Naive B cell (primary cell): ENCODE measurements around the gene RNASEH2B. TPM values are rescaled to one million over a fixed set of nuclear protein-coding genes. Genes with fewer than 3 reads are reported as not detected.

Source experiments
- ATAC-seq, 2 donors: fragments of 150-1000 bp; cut with Tn5 transposase; 2 replicates each; pipeline ENCODE4 v1.10.0; 2021; ENCODE audit warnings: low read depth in 2 of 2, mild to moderate bottlenecking in 2 of 2, moderate library complexity in 2 of 2
- DNase-seq: peaks from one replicate; pipeline ENCODE4 v3.0.0; 2022
- H3K27ac Mint-ChIP-seq, 6 donors: one replicate each; pipeline ENCODE4 v1.8.0; 2020 to 2022; ENCODE audit warnings: mild to moderate bottlenecking in 6 of 6, mixed read lengths in 6 of 6, moderate library complexity in 5 of 6, inconsistent platforms in 2 of 6
- H3K27me3 Mint-ChIP-seq, 3 donors: one replicate each; pipeline ENCODE4 v1.8.0; 2021 to 2022; ENCODE audit warnings: mixed read lengths in 3 of 3, mild to moderate bottlenecking in 1 of 3
- H3K36me3 Mint-ChIP-seq, 2 donors: one replicate each; pipeline ENCODE4 v1.8.0; 2020 to 2022; ENCODE audit warnings: mixed read lengths in 2 of 2, inconsistent platforms in 1 of 2, mild to moderate bottlenecking in 1 of 2
- H3K4me1 Mint-ChIP-seq, 3 donors: one replicate each; pipeline ENCODE4 v1.8.0; 2020 to 2022; ENCODE audit warnings: mixed read lengths in 3 of 3, inconsistent platforms in 1 of 3, mild to moderate bottlenecking in 1 of 3, moderate library complexity in 1 of 3
- H3K4me3 Mint-ChIP-seq, 8 donors: one replicate each; pipeline ENCODE4 v1.8.0; 2020 to 2022; ENCODE audit warnings: mild to moderate bottlenecking in 8 of 8, mixed read lengths in 8 of 8, moderate library complexity in 8 of 8, inconsistent platforms in 2 of 8
- H3K9me3 Mint-ChIP-seq, 7 donors: one replicate each; pipeline ENCODE4 v1.8.0; 2020 to 2022; ENCODE audit warnings: mixed read lengths in 7 of 7, mild to moderate bottlenecking in 5 of 7, inconsistent platforms in 2 of 7, moderate library complexity in 1 of 7
- polyA plus RNA-seq, 6 donors: library from polyadenylated mRNA; unstranded; fragments of 300-500 nt; fragmentation: Illumina TruSeq; gene quantifications; one replicate each; pipeline ENCODE4 v1.2.3, GENCODE V29; 2021; ENCODE audit warnings: low read depth in 6 of 6

The RNASEH2B gene, protein sequence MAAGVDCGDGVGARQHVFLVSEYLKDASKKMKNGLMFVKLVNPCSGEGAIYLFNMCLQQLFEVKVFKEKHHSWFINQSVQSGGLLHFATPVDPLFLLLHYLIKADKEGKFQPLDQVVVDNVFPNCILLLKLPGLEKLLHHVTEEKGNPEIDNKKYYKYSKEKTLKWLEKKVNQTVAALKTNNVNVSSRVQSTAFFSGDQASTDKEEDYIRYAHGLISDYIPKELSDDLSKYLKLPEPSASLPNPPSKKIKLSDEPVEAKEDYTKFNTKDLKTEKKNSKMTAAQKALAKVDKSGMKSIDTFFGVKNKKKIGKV
- polyA plus RNA-seq, result 100 to 1,000 TPM; 169 to 257 (median 216) TPM

DNA sequence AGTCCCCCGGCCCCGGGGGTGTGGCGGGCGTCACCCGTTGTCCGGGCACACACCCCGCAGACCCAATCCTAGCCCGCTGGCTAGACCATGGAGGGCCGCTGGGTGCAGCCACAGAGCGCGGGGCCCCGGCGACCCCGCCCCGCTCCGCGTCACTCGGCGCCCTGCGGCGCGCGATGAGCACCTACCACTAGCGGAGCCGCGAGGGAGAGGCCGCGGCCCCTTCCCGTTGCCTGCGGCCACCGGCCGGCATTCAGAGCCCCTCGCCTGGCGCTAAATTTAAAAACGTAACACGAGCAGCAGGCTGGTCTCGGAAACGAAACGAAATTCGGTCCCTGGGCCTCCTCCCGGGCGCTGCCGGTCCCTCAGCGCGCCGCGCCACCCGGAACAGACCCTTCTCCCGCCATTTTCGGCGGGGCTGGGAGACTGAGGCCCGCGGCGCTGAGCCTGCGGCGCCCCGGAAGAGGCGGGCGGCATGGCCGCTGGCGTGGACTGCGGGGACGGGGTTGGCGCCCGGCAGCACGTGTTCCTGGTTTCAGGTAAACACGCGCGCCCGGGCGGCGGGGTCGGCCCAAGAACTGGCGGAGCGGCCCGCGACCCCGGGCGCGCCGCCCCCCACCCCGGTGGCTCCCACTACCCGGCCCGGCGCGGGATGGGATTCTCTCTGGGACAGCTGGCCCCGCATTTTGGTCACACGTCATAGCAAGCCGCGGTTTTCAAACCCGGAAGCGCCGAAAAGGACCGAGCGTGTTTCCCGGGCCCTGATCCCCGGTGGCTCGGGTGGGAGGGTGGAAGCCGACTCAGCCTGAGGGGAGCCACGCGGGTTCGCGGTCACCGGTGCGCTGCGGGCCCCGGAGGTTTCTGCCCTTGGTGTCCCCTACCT lies at the start of gene RNASEH2B:
Gene RNASEH2B, plus strand, starts transcription at position 187 of the 880 bp plus-strand sequence. Its CDS starts 286 bp downstream, at position 473.
- ATAC-seq (peak; percentile 75 to 79), DNase-seq (peak; percentile 82)
- H3K9me3 Mint-ChIP-seq, result no peaks in the 10 kb centered on the region
- peak within 1 kb of the TSS; percentile 92 to 97 (median 95) for H3K4me3 Mint-ChIP-seq
- H3K27ac Mint-ChIP-seq, result peak within 1 kb of the TSS; percentile 94 to 97 (median 96)
- no peaks in the 10 kb centered on the region for H3K27me3 Mint-ChIP-seq
- no peaks in the 10 kb centered on the region for H3K36me3 Mint-ChIP-seq
- H3K4me1 Mint-ChIP-seq, result peaks cover 36 to 53% (median 37%) of the 10 kb centered on the region in 3 donors

DNA sequence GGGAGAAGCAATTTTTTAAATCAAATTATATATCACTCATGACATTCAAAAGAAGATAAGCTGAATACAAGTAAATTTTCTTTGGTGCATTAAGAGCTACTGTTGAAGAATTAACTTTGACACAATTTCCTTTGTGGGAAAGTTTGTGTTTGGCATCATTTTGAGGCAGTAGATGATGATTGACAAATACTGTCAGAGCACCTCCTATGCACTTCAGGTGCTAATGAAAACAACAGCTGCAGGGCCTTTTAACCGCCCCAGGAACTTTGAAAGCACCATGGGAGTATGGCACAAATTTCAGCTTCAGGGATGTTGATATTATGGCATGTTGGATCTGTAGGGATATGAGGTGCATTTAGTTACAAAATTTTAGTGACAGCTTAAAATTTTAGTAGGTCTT lies 45.1 kb upstream of the RNASEH2B start:
- H3K36me3 Mint-ChIP-seq, result peaks cover 0 to 1% of the 10 kb centered on the region in 2 donors
- ATAC-seq, result no peak
- DNase-seq, result no peak
- H3K27me3 Mint-ChIP-seq, result no peaks in the 10 kb centered on the region
- no peak overlapping the region for H3K4me3 Mint-ChIP-seq
- H3K4me1 Mint-ChIP-seq, result peaks cover 10 to 20% (median 16%) of the 10 kb centered on the region in 3 donors
- H3K27ac Mint-ChIP-seq, result peak overlapping the region in 1 of 6 donors; percentile 23
- H3K9me3 Mint-ChIP-seq, result peaks cover 0 to 24% (median 13%) of the 10 kb centered on the region in 7 donors

DNA sequence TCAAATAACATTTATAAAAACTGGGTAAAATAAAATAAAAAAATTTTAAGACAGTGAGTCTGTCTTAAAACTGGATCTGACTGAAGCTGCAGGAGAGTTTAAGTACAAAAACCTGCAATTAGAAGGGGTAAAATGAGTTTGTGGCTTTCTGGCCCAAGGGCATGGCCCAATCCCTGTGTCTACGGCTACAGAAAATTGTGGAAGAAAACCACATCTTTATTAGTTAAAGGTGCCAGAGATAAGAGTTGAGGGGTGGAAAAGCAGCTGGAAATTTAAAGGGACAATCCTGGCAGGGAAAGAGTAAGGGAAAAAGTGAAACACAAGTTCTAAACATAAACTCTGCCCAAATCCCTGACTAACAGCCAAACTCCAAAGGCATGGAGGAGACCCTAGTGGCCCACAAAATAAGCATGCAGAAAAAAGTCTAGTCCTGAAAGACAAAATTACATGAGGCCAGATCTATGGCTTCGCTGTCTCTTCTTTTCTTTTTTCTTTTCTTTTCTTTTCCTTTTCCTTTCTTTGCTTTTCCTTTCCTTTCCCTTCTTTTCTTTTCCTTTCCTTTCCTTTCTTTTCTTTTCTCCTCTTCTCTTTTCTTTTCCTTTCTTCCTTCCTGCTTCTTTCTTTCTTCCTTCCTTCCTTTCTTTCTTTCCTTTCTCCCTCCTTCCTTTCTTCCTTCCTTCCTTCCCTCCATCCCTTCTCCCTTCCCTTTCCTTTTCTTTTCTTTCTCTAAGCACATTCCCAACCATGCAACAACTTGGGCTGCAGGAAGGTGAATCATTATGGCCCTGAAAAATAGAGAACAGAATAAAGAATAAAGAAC lies 42.6 kb upstream of the RNASEH2B start:
- Mint-ChIP-seq H3K9me3 (peaks cover 0 to 5% (median 2%) of the 10 kb centered on the region in 7 donors), H3K27me3 (no peaks in the 10 kb centered on the region), H3K27ac (peak overlapping the region in 1 of 6 donors; percentile 49), H3K36me3 (no peaks in the 10 kb centered on the region), H3K4me3 (peak overlapping the region in 1 of 8 donors; percentile 53), H3K4me1 (peaks cover 0 to 10% (median 9%) of the 10 kb centered on the region in 3 donors)
- DNase-seq, result no peak
- ATAC-seq, result no peak

DNA sequence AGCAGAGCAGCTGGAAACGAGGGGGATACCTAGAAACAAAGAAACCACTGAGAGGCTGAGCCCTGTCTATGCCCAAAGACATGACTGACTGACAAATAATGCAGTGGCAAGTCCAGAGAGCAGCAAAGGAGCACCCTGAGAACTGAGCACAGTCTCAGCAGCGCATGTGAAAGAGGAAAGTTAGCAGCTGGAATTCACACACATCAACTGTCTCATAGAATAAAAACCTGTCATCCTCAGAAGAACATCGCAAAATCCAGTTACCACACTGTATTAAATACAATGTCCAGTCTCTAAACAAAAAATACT lies 42.0 kb upstream of the RNASEH2B start:
- DNase-seq (no peak), ATAC-seq (no peak)
- H3K36me3 Mint-ChIP-seq, result no peaks in the 10 kb centered on the region
- H3K27ac Mint-ChIP-seq, result peak overlapping the region in 1 of 6 donors; percentile 49
- H3K27me3 Mint-ChIP-seq, result no peaks in the 10 kb centered on the region
- H3K9me3 Mint-ChIP-seq, result peaks cover 0 to 4% (median 2%) of the 10 kb centered on the region in 7 donors
- H3K4me1 Mint-ChIP-seq, result peaks cover 0 to 10% (median 9%) of the 10 kb centered on the region in 3 donors
- no peak overlapping the region for H3K4me3 Mint-ChIP-seq

DNA sequence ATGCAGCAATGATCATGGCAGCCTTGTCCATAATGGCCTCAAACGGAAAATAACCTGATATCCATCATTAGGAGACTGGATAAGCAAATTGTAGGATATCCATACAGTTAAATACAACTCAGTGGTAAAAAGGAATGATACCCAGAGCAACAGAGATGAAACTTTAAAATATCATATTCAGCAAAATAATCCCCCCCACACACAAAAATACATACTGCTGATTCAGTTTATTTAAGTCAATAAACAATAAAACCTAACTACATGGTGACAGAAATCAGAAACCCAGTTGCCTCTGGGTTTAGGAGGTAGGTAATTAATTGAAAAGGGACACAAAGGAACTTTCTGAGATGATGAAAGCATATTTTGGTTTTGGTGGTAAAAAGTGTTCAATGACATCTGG lies 38.2 kb upstream of the RNASEH2B start:
- peak overlapping the region in 1 of 6 donors; percentile 12 for H3K27ac Mint-ChIP-seq

DNA sequence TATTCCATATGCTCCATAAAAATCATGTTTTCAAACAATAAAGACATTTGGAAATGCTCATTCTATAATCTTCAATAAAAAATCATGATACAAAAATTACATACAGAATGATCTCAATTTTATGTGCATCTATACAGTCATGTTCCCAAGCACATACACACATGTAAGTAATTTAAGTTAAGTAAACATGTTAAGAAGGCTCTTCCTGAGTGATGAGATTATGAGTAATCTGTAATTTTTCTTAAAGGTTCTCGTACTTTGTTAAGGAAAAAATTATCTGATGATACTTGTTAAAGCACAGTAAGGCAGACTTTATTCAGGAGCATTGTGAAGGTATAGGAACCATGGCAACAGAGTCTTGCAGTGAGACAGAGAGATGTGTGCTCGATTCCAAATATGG lies 36.1 kb upstream of the RNASEH2B start:
- Mint-ChIP-seq H3K4me1 (peaks cover 0 to 1% (median 0%) of the 10 kb centered on the region in 3 donors), H3K27ac (no peak overlapping the region)

More for the DNA sequence above, 38.2 kb upstream of the RNASEH2B start:
- no peaks in the 10 kb centered on the region for H3K27me3 Mint-ChIP-seq
- ATAC-seq, result no peak
- H3K36me3 Mint-ChIP-seq, result no peaks in the 10 kb centered on the region
- H3K4me3 Mint-ChIP-seq, result no peak overlapping the region
- peaks cover 0 to 10% (median 9%) of the 10 kb centered on the region in 3 donors for H3K4me1 Mint-ChIP-seq
- peaks cover 0 to 2% (median 0%) of the 10 kb centered on the region in 7 donors for H3K9me3 Mint-ChIP-seq
- DNase-seq, result no peak

DNA sequence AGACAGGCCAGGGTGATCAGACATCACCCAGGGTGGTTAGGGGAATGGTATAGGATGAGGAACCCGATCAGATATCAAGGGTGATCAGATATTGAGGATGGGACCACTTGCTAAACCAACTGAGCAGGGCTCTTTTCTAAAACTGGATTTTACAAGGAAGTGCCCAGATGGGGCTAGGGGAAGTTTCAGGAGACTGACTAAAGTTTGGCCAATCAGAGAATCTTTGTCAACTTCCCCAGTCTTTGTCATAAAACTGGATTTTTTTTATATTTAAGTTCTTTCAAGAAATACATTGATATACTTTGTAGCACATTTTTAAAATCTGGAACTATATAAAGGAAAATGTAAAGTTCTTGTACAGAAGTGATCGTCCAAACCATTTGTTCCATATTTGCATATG lies 35.6 kb upstream of the RNASEH2B start:
- no peaks in the 10 kb centered on the region for H3K4me1 Mint-ChIP-seq
- peaks cover 0 to 5% (median 0%) of the 10 kb centered on the region in 7 donors for H3K9me3 Mint-ChIP-seq
- DNase-seq, result no peak
- H3K4me3 Mint-ChIP-seq, result no peak overlapping the region
- no peak for ATAC-seq
- peak overlapping the region in 1 of 6 donors; percentile 57 for H3K27ac Mint-ChIP-seq
- H3K27me3 Mint-ChIP-seq, result no peaks in the 10 kb centered on the region
- H3K36me3 Mint-ChIP-seq, result no peaks in the 10 kb centered on the region

More for the DNA sequence above, 36.1 kb upstream of the RNASEH2B start:
- H3K36me3 Mint-ChIP-seq, result no peaks in the 10 kb centered on the region
- H3K27me3 Mint-ChIP-seq, result no peaks in the 10 kb centered on the region
- DNase-seq (no peak), ATAC-seq (no peak)
- H3K4me3 Mint-ChIP-seq, result no peak overlapping the region
- peaks cover 0 to 5% (median 0%) of the 10 kb centered on the region in 7 donors for H3K9me3 Mint-ChIP-seq

DNA sequence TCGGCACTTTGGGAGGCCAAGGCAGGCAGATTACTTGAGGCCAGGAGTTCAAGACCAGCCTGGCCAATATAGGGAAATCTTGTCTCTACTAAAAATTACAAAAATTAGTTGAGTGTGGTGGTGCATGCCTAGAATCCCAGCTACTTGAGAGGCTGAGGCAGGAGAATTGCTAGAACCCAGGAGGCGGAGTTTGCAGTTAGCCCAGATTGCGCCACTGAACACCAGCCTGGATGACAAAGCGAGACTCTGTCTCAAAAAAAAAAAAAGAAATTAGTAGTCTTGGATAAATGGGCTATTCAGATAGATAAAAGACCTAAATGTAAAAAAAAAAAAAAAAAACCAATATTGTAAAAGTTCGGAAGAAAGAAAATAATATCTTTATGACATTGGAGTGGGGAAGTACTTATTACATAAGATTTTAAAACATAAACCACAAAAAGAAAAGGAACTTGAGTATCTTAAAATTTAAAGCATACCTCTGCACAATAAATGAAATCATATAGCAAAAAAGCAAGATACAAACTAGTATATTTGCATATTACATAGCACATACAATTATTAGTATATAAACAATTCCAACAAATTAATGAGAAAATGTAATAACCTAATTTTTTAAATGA lies 26.7 kb upstream of the RNASEH2B start:
- Mint-ChIP-seq H3K36me3 (peaks cover 0 to 4% of the 10 kb centered on the region in 2 donors), H3K4me1 (peaks cover 20 to 24% (median 20%) of the 10 kb centered on the region in 3 donors), H3K9me3 (peaks cover 0 to 3% (median 0%) of the 10 kb centered on the region in 7 donors), H3K4me3 (no peak overlapping the region), H3K27me3 (no peaks in the 10 kb centered on the region), H3K27ac (no peak overlapping the region)
- DNase-seq (no peak), ATAC-seq (no peak)

DNA sequence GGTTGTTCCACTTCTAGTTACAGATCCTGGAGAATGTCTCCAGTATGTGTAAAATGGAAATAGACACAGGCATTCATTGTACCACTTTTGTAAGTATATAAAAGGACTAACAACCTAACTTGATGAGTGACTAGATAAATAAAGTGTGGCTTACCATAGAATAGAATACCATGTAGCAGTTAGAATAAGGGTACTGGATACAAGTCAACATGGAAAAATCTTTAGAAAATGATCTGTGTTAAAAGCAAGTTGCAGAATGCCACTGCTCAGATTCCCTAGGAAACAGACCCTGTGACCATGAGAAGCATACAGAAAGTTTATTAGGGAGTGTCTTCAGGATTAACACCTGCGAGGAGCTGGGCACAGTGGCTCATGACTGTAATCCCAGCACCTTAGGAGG lies 25.9 kb upstream of the RNASEH2B start:
- peaks cover 22 to 30% (median 26%) of the 10 kb centered on the region in 3 donors for H3K4me1 Mint-ChIP-seq
- DNase-seq, result no peak
- peaks cover 0 to 3% (median 0%) of the 10 kb centered on the region in 7 donors for H3K9me3 Mint-ChIP-seq
- H3K27me3 Mint-ChIP-seq, result no peaks in the 10 kb centered on the region
- H3K27ac Mint-ChIP-seq, result no peak overlapping the region
- no peak for ATAC-seq
- H3K36me3 Mint-ChIP-seq, result peaks cover 0 to 4% of the 10 kb centered on the region in 2 donors
- H3K4me3 Mint-ChIP-seq, result no peak overlapping the region

DNA sequence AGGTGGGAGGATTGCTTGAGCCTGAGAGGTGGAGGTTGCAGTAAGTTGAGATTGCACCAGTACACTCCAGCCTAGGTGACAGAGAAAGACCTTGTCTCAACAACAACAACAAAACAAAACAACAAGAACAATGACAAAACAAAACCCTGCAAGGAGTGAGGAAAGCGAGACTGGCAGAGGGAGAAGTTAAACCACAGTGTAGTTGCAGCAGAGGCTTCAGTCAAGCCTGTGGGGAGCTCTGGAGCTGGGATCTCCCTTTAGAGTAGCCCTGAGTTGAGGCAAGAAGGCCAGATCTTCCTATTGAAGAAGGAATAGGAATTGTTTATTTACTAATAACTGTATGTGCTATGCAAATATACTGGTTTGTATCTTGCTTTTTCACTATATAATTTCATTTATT lies 25.3 kb upstream of the RNASEH2B start:
- H3K4me3 Mint-ChIP-seq, result no peak overlapping the region
- no peaks in the 10 kb centered on the region for H3K27me3 Mint-ChIP-seq
- ATAC-seq, result no peak
- H3K4me1 Mint-ChIP-seq, result peaks cover 24 to 35% (median 30%) of the 10 kb centered on the region in 3 donors
- H3K9me3 Mint-ChIP-seq, result peaks cover 0 to 3% (median 0%) of the 10 kb centered on the region in 7 donors
- DNase-seq, result no peak
- peaks cover 0 to 4% of the 10 kb centered on the region in 2 donors for H3K36me3 Mint-ChIP-seq
- H3K27ac Mint-ChIP-seq, result peak overlapping the region in 1 of 6 donors; percentile 20

DNA sequence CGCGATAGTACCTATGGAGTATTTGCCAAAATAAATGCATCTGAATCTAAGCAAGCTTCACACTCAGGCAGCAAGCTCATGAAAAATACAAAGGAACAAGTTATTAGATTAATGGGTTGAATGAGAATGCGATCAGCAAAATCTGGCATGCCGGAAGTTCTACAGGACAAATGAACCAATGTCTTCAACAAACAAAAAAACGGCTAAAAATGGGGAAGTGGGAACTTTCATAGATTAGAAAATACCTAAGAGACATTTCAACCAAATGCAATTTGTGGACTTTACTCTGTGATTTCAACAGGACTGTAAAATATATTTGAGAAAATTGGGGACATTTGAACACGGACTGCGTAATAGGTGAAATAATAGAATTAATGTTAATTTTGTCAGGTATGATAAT lies 22.4 kb upstream of the RNASEH2B start:
- H3K4me1 Mint-ChIP-seq, result peaks cover 36 to 50% (median 39%) of the 10 kb centered on the region in 3 donors
- peaks cover 0 to 3% (median 0%) of the 10 kb centered on the region in 7 donors for H3K9me3 Mint-ChIP-seq
- H3K36me3 Mint-ChIP-seq, result peaks cover 0 to 4% of the 10 kb centered on the region in 2 donors
- DNase-seq (peak; percentile 34), ATAC-seq (peak; percentile 43 to 46)
- H3K27me3 Mint-ChIP-seq, result no peaks in the 10 kb centered on the region
- peak overlapping the region in 1 of 8 donors; percentile 36 for H3K4me3 Mint-ChIP-seq
- peak overlapping the region in 4 of 6 donors; percentile 2 to 49 (median 10) for H3K27ac Mint-ChIP-seq

DNA sequence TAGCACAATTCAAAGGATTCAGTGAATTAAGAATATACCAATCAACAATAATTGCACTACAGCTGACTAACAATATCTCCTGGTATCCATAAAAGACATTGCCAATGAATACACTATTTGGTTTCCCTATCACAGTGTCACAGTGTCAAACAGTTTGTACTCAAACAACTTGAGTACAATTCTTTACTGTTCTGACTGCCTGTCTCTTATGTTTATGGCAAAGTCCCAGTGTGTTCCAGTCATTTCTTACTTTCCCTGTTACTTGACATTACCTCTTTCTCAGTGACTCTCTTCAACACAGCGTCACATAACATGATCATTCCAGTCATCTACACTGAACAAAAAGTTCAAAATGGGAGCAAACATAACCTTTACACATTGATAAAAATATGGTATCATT lies 21.2 kb upstream of the RNASEH2B start:
- DNase-seq (no peak), ATAC-seq (no peak)
- peak overlapping the region in 1 of 6 donors; percentile 44 for H3K27ac Mint-ChIP-seq
- H3K4me1 Mint-ChIP-seq, result peaks cover 45 to 61% (median 46%) of the 10 kb centered on the region in 3 donors
- no peak overlapping the region for H3K4me3 Mint-ChIP-seq
- H3K9me3 Mint-ChIP-seq, result no peaks in the 10 kb centered on the region
- H3K36me3 Mint-ChIP-seq, result no peaks in the 10 kb centered on the region
- no peaks in the 10 kb centered on the region for H3K27me3 Mint-ChIP-seq
